H1 (cell line): Measurements from ENCODE around the gene CYP4V2. TPM values are rescaled to one million over a fixed set of nuclear protein-coding genes. Genes with fewer than 3 reads are reported as not detected.

Source experiments
- CTCF ChIA-PET: fragments of 300-600 bp; sonication (Branson Sonifier 250); formaldehyde crosslinking; loops from one replicate; lab custom pipeline; 2021; ENCODE audit not compliant: partially characterized antibody; lab: Charles Lee
- POLR2A ChIA-PET: fragments of 300-600 bp; sonication (Branson Sonifier 250); formaldehyde crosslinking; loops from one replicate; lab custom pipeline; 2021; ENCODE audit warnings: inconsistent platforms; ENCODE audit not compliant: partially characterized antibody; lab: Charles Lee
- DNase-seq, 2 experiments: peaks; one replicate each; pipeline versions ENCODE4 v3.0.0 to v3.0.0-alpha.2; 2010 to 2022; ENCODE audit warnings: low spot score in 2 of 2, low read depth in 1 of 2, mixed read lengths in 1 of 2
- FAIRE-seq: peaks from 2 replicates; lab custom pipeline; 2011; peaks lifted over from hg19 to GRCh38; lab: Jason Lieb, UNC
- H2AFZ ChIP-seq: 2 replicates; pipeline ENCODE4 v1.8.1; 2012; ENCODE audit warnings: low read length, inconsistent platforms
- H2AK5ac ChIP-seq: 2 replicates; pipeline ENCODE4 v1.6.1; 2013; ENCODE audit warnings: low read depth, low read length
- H2BK120ac ChIP-seq: replicated peaks from 2 replicates; pipeline ENCODE3; 2013; ENCODE audit warnings: low read depth, low read length, inconsistent platforms
- H2BK12ac ChIP-seq: 2 replicates; pipeline ENCODE4 v1.6.1; 2013; ENCODE audit warnings: low read depth, low read length
- H2BK15ac ChIP-seq: 2 replicates; pipeline ENCODE4 v1.6.1; 2013; ENCODE audit warnings: low read length
- H2BK20ac ChIP-seq: 2 replicates; pipeline ENCODE4 v1.6.1; 2013; ENCODE audit warnings: low read length
- H2BK5ac ChIP-seq: 2 replicates; pipeline ENCODE4 v1.6.1; 2013; ENCODE audit warnings: low read depth, low read length
- H3K14ac ChIP-seq: 2 replicates; pipeline ENCODE4 v1.6.1; 2013; ENCODE audit warnings: inconsistent platforms; ENCODE audit not compliant: insufficient read length
- H3K18ac ChIP-seq: 2 replicates; pipeline ENCODE4 v1.6.1; 2013; ENCODE audit warnings: low read length; ENCODE audit errors: extremely low read depth
- H3K23ac ChIP-seq: 2 replicates; pipeline ENCODE4 v1.6.1; 2013; ENCODE audit warnings: inconsistent platforms; ENCODE audit not compliant: insufficient read length
- H3K23me2 ChIP-seq: 2 replicates; pipeline ENCODE4 v1.6.1; 2013; ENCODE audit warnings: low read depth, low read length
- H3K27ac ChIP-seq: 2 replicates; pipeline ENCODE4 v1.6.1; 2011; ENCODE audit warnings: low read depth, low read length, inconsistent platforms
- H3K27me3 ChIP-seq, 4 experiments: replicated peaks in 1 of 4; 1 replicate in 1 of 4; 2 replicates in 3 of 4; pipeline versions ENCODE4 v1.6.1 to v1.8.1; 2011 to 2013; ENCODE audit warnings: low read length in 3 of 4, mild to moderate bottlenecking in 3 of 4, inconsistent platforms in 2 of 4, mixed read lengths in 2 of 4, moderate library complexity in 1 of 4; ENCODE audit not compliant: control insufficient read depth in 3 of 4, insufficient read depth in 3 of 4; ENCODE audit errors: extremely low read depth in 1 of 4
- H3K36me3 ChIP-seq, 4 experiments: 2 replicates each; pipeline versions ENCODE4 v1.6.1 to v1.8.1; 2011 to 2013; ENCODE audit warnings: mild to moderate bottlenecking in 4 of 4, low read length in 3 of 4, moderate library complexity in 2 of 4, control low read depth in 1 of 4, inconsistent platforms in 1 of 4; ENCODE audit not compliant: insufficient read depth in 4 of 4, control insufficient read depth in 2 of 4
- H3K4ac ChIP-seq: replicated peaks from 2 replicates; pipeline ENCODE3; 2013; ENCODE audit warnings: low read length, low read depth, mixed read lengths, inconsistent platforms; ENCODE audit not compliant: insufficient read length
- H3K4me1 ChIP-seq, 4 experiments: replicated peaks in 1 of 4; 1 replicate in 1 of 4; 2 replicates in 3 of 4; pipeline versions ENCODE4 v1.6.1 to v1.8.1; 2011 to 2013; ENCODE audit warnings: low read length in 3 of 4, inconsistent platforms in 2 of 4, mixed read lengths in 1 of 4; ENCODE audit not compliant: insufficient read depth in 4 of 4, control insufficient read depth in 3 of 4
- H3K4me2 ChIP-seq, 2 experiments: 2 replicates each; pipeline versions ENCODE4 v1.6.1 to v1.8.1; 2011 to 2013; ENCODE audit warnings: low read depth in 2 of 2, low read length in 2 of 2, control low read depth in 1 of 2, inconsistent platforms in 1 of 2, mild to moderate bottlenecking in 1 of 2; ENCODE audit not compliant: insufficient read depth in 1 of 2
- H3K4me3 ChIP-seq, 4 experiments: fragments of 200-600, 300-600 bp in 1 of 4; sonication (generic), shearing (Covaris generic), sonication (Bioruptor Twin) in 1 of 4; 2 replicates each; pipeline versions ENCODE4 v1.5.1 to v1.8.1; 2011 to 2016; ENCODE audit warnings: low read length in 4 of 4, low read depth in 3 of 4, control low read depth in 2 of 4, inconsistent platforms in 2 of 4, mild to moderate bottlenecking in 2 of 4, mixed read lengths in 1 of 4, moderate library complexity in 1 of 4; ENCODE audit not compliant: insufficient read depth in 2 of 4; ENCODE audit errors: extremely low read depth in 1 of 4
- H3K56ac ChIP-seq: replicated peaks from 2 replicates; pipeline ENCODE3; 2013; ENCODE audit warnings: low read depth, mild to moderate bottlenecking, mixed read lengths, low read length, inconsistent platforms; ENCODE audit not compliant: insufficient read length
- H3K79me1 ChIP-seq: 2 replicates; pipeline ENCODE4 v1.6.1; 2013; ENCODE audit warnings: low read depth, low read length, control low read depth
- H3K79me2 ChIP-seq, 2 experiments: 2 replicates each; pipeline versions ENCODE4 v1.6.1 to v1.8.1; 2012 to 2013; ENCODE audit warnings: low read length in 2 of 2, mild to moderate bottlenecking in 2 of 2, inconsistent platforms in 1 of 2; ENCODE audit not compliant: insufficient read depth in 2 of 2, control insufficient read depth in 1 of 2
- H3K9ac ChIP-seq, 4 experiments: replicated peaks in 1 of 4; 1 replicate in 1 of 4; 2 replicates in 3 of 4; pipeline versions ENCODE4 v1.6.1 to v1.8.1; 2011 to 2013; ENCODE audit warnings: low read depth in 3 of 4, low read length in 3 of 4, control low read depth in 2 of 4, mild to moderate bottlenecking in 2 of 4, moderate library complexity in 2 of 4, inconsistent platforms in 1 of 4; ENCODE audit errors: extremely low read depth in 1 of 4
- H3K9me3 ChIP-seq, 2 experiments: 2 replicates each; pipeline versions ENCODE4 v1.6.1 to v1.8.1; 2012 to 2013; ENCODE audit warnings: mild to moderate bottlenecking in 2 of 2, moderate library complexity in 2 of 2, control low read depth in 1 of 2, inconsistent platforms in 1 of 2, low read depth in 1 of 2, low read length in 1 of 2, mixed read lengths in 1 of 2; ENCODE audit not compliant: insufficient read depth in 2 of 2
- H4K20me1 ChIP-seq, 2 experiments: replicated peaks in 1 of 2; 2 replicates each; pipeline versions ENCODE3 to v1.8.1; 2011 to 2013; ENCODE audit warnings: inconsistent platforms in 2 of 2, low read length in 2 of 2, mild to moderate bottlenecking in 1 of 2; ENCODE audit not compliant: insufficient read depth in 2 of 2, control insufficient read depth in 1 of 2
- H4K5ac ChIP-seq: 2 replicates; pipeline ENCODE4 v1.6.1; 2013; ENCODE audit warnings: low read length, low read depth, mixed read lengths, inconsistent platforms; ENCODE audit not compliant: insufficient read length
- H4K8ac ChIP-seq: 2 replicates; pipeline ENCODE4 v1.8.0; 2013; ENCODE audit warnings: mild to moderate bottlenecking, moderate library complexity, low read length, inconsistent platforms; ENCODE audit not compliant: insufficient read depth; ENCODE audit errors: extremely low read depth
- H4K91ac ChIP-seq: replicated peaks from 2 replicates; pipeline ENCODE3; 2013; ENCODE audit warnings: low read length, mixed read lengths, inconsistent platforms; ENCODE audit not compliant: insufficient read length
- CHD2 ChIP-seq: IDR thresholded peaks from 2 replicates; pipeline ENCODE4 v1.6.1; 2012; ENCODE audit warnings: low read length, improper control_type of control experiment
- GABPA ChIP-seq: IDR thresholded peaks from 2 replicates; pipeline ENCODE4 v1.6.1; 2011; ENCODE audit warnings: mild to moderate bottlenecking, low read length, moderate library complexity, borderline replicate concordance; ENCODE audit not compliant: insufficient read depth
- GTF2F1 ChIP-seq: IDR thresholded peaks from 2 replicates; pipeline ENCODE4 v1.6.1; 2012; ENCODE audit warnings: low read depth, low read length, improper control_type of control experiment, borderline replicate concordance
- KDM4A ChIP-seq: IDR thresholded peaks from one replicate; pipeline ENCODE4 v1.7.1; 2012; ENCODE audit warnings: low read depth, mild to moderate bottlenecking, moderate library complexity, low read length, inconsistent platforms; ENCODE audit not compliant: severe bottlenecking
- KDM5A ChIP-seq: fragments of 200-600 bp; IDR thresholded peaks from 2 replicates; pipeline ENCODE4 v1.7.1; 2012; ENCODE audit warnings: mild to moderate bottlenecking, low read length, inconsistent platforms, mixed read lengths
- RAD21 ChIP-seq, 2 experiments: IDR thresholded peaks in 1 of 2; conservative IDR thresholded peaks in 1 of 2; 2 replicates each; pipeline ENCODE4 v1.6.1; 2011; ENCODE audit warnings: low read depth in 2 of 2, low read length in 2 of 2, improper control_type of control experiment in 1 of 2, inconsistent platforms in 1 of 2, mild to moderate bottlenecking in 1 of 2, moderate library complexity in 1 of 2
- RNF2 ChIP-seq: fragments of 200-900, 300-1000 bp; sonication (generic); IDR thresholded peaks from 2 replicates; pipeline ENCODE4 v1.7.1; 2016; ENCODE audit warnings: borderline replicate concordance, low read depth, mild to moderate bottlenecking, antibody characterized with exemption, low read length; ENCODE audit not compliant: poor library complexity, severe bottlenecking; ENCODE audit errors: missing control alignments
- SIRT6 ChIP-seq: IDR thresholded peaks from one replicate; pipeline ENCODE4 v1.7.1; 2012; ENCODE audit warnings: low read length, inconsistent platforms
- TEAD4 ChIP-seq: IDR thresholded peaks from 2 replicates; pipeline ENCODE4 v1.6.1; 2012; ENCODE audit warnings: low read depth, low read length, inconsistent platforms, mixed read lengths
- ZNF274 ChIP-seq: IDR thresholded peaks from 2 replicates; pipeline ENCODE4 v1.7.0; 2012; ENCODE audit warnings: low read length, borderline replicate concordance; ENCODE audit errors: extremely low read depth
- WGBS, 2 experiments: shearing (Covaris generic) in 1 of 2; methylation state at CpG; one replicate each; pipeline versions ENCODE4 v1.1.6 to v1.1.7; 2013 to 2015; ENCODE audit warnings: low lambda C conversion rate in 2 of 2, mixed read lengths in 2 of 2, inconsistent platforms in 1 of 2, low coverage in 1 of 2, missing lambda C conversion rate in 1 of 2; ENCODE audit not compliant: insufficient replicate concordance in 2 of 2, insufficient coverage in 1 of 2, insufficient read length in 1 of 2; ENCODE audit errors: extremely low coverage in 1 of 2, missing lambda C conversion rate in 1 of 2; 5-methylcytosine and 5-hydroxymethylcytosine counted together
- polyA plus RNA-seq, 7 experiments: library from polyadenylated mRNA; depleted of rRNA in 3 of 7; stranded (reverse) in 5 of 7; unstranded in 2 of 7; fragments of >200 nt in 5 of 7; fragments of 200-250 nt in 2 of 7; gene quantifications; 1 replicate in 5 of 7; 2 replicates in 1 of 7; 4 replicates in 1 of 7; pipeline versions ENCODE4 v1.2.1 to v1.2.3, GENCODE V29; 2011 to 2013; ENCODE audit warnings: missing spikeins in 2 of 7, mixed read lengths in 2 of 7
- total RNA-seq: library from RNA; stranded (reverse); fragmentation: NEBNext Ultra II Directional; extraction: Animal tissue kit (Norgen Biotek cat#: 25700); gene quantifications from 2 replicates; pipeline ENCODE4 v1.2.1, GENCODE V29; 2021
- TF ChIP-seq, protein P1 (sequence below): IDR thresholded peaks from 2 replicates; pipeline ENCODE4 v1.6.1; 2011; ENCODE audit warnings: low read depth, mild to moderate bottlenecking, low read length; ENCODE audit not compliant: insufficient read depth

The CYP4V2 gene
- total and polyA plus RNA-seq, 2 of the 8 experiments (the other 6 are each of a cell fraction or from before 2014, with no cell fraction given) = 0.65 to 1.0 TPM

GRCh38 chr4:186169333-186169944, 21.9 kb upstream of the CYP4V2 start:
- Histone ChIP-seq H4K5ac (no peak overlapping the region), H3K9me3 (no peaks in the 10 kb centered on the region), H3K56ac (no peak overlapping the region), H4K91ac (no peak overlapping the region), H3K4me2 (no peak overlapping the region), H3K27me3 (no peaks in the 10 kb centered on the region), H3K27ac (no peak overlapping the region), H3K79me1 (no peaks in the 10 kb centered on the region), H2BK5ac (no peak overlapping the region), H2BK12ac (no peak overlapping the region), H3K4me1 (no peaks in the 10 kb centered on the region; a peak in 2 of 7 replicates), H3K14ac (no peak overlapping the region), H4K8ac (no peak overlapping the region), H3K9ac (no peak overlapping the region), H3K36me3 (no peaks in the 10 kb centered on the region), H2BK20ac (no peak overlapping the region), H2BK15ac (no peak overlapping the region), H3K18ac (no peak overlapping the region), H3K23ac (no peak overlapping the region), H3K4ac (no peak overlapping the region), H3K79me2 (no peaks in the 10 kb centered on the region), H3K4me3 (no peak overlapping the region), H2AK5ac (no peak overlapping the region), H2BK120ac (no peak overlapping the region), H4K20me1 (no peaks in the 10 kb centered on the region), H3K23me2 (no peaks in the 10 kb centered on the region), H2AFZ (no peak overlapping the region)
- DNase-seq (no peak), FAIRE-seq (no peak)
- POLR2A ChIA-PET = interaction anchor here (1.0 to 1.3 kb wide), 3 partner anchors 9 to 21 kb away, joined by 3 to 4 read pairs (median 4); no protein-coding TSS in a partner anchor
- CTCF ChIA-PET = interaction anchor here (0.6 to 2.1 kb wide), 9 partner anchors 8 to 304 kb away, joined by 3 to 7 read pairs (median 5); no protein-coding TSS in a partner anchor
- WGBS, 2 experiments = 92% methylated on average over 18 of the region's 18 CpGs; no CpG with 5 or more reads in 1 of the 2 experiments
- TF ChIP-seq, protein P1, sequence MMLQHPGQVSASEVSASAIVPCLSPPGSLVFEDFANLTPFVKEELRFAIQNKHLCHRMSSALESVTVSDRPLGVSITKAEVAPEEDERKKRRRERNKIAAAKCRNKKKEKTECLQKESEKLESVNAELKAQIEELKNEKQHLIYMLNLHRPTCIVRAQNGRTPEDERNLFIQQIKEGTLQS = no peak
- TF ChIP-seq KDM5A (no peak), TEAD4 (no peak), GTF2F1 (no peak), SIRT6 (no peak), GABPA (no peak), ZNF274 (no peak), CHD2 (no peak), RNF2 (no peak), KDM4A (no peak), RAD21 (IDR thresholded peaks at IDR 0.05 in 1 of 2, conservative IDR thresholded peaks at IDR 0.05 in 1 of 2; ENCODE audit: low read depth in 2 of 2, low read length in 2 of 2) (no peak)
